Smooth muscle cell (in vitro differentiated cells): ENCODE results near the gene C3orf85. TPM values are rescaled to one million over a fixed set of nuclear protein-coding genes. Genes with fewer than 3 reads are reported as not detected.

Source experiments
- DNase-seq: peaks from one replicate; lab custom pipeline; 2025; ENCODE audit not compliant: unreplicated experiment; lab: John Stamatoyannopoulos, UW
- H2AFZ ChIP-seq: fragments of 200-600 bp; sonication (generic); 2 replicates; pipeline ENCODE4 v1.6.0; 2016; ENCODE audit warnings: antibody characterized with exemption, low read depth, mild to moderate bottlenecking
- H3F3A ChIP-seq: fragments of 200-600 bp; sonication (generic); 2 replicates; pipeline ENCODE4 v1.6.0; 2017; ENCODE audit warnings: antibody characterized with exemption, low read depth
- H3K27ac ChIP-seq: fragments of 200-600 bp; sonication (generic); 2 replicates; pipeline ENCODE4 v1.5.1; 2016; ENCODE audit warnings: low read depth, mild to moderate bottlenecking
- H3K27me3 ChIP-seq: fragments of 200-600 bp; sonication (generic); 2 replicates; pipeline ENCODE4 v1.6.1; 2016; ENCODE audit warnings: low read depth, mild to moderate bottlenecking
- H3K36me3 ChIP-seq: fragments of 200-600 bp; sonication (generic); 2 replicates; pipeline ENCODE4 v1.5.1; 2016; ENCODE audit warnings: low read depth
- H3K4me1 ChIP-seq: fragments of 200-600 bp; sonication (generic); 2 replicates; pipeline ENCODE4 v1.5.1; 2016; ENCODE audit warnings: low read depth
- H3K4me2 ChIP-seq: fragments of 200-600 bp; sonication (generic); 2 replicates; pipeline ENCODE4 v1.6.0; 2016; ENCODE audit warnings: mild to moderate bottlenecking
- H3K4me3 ChIP-seq: fragments of 200-600 bp; sonication (generic); 2 replicates; pipeline ENCODE4 v1.5.1; 2016; ENCODE audit warnings: mild to moderate bottlenecking
- H3K79me2 ChIP-seq: fragments of 200-600 bp; sonication (generic); 2 replicates; pipeline ENCODE4 v1.6.0; 2016; ENCODE audit warnings: low read depth, mild to moderate bottlenecking
- H3K9ac ChIP-seq: fragments of 200-600 bp; sonication (generic); 2 replicates; pipeline ENCODE4 v1.6.0; 2016; ENCODE audit warnings: low read depth
- H3K9me3 ChIP-seq: fragments of 200-600 bp; sonication (generic); replicated peaks from 2 replicates; pipeline ENCODE4 v1.5.1; 2016; ENCODE audit warnings: low read depth
- H4K20me1 ChIP-seq: fragments of 200-600 bp; sonication (generic); 2 replicates; pipeline ENCODE4 v1.6.0; 2016; ENCODE audit warnings: low read depth
- CTCF ChIP-seq: fragments of 200-600 bp; sonication (generic); IDR thresholded peaks from 2 replicates; pipeline ENCODE4 v1.5.1; 2017; ENCODE audit warnings: borderline replicate concordance, mild to moderate bottlenecking, antibody characterized with exemption; ENCODE audit not compliant: insufficient read depth, poor library complexity, severe bottlenecking
- whole genome bisulfite sequencing: methylation state at CpG from one replicate; pipeline ENCODE4 v1.1.7; 2016; ENCODE audit warnings: low lambda C conversion rate; 5-methylcytosine and 5-hydroxymethylcytosine counted together
- polyA plus RNA-seq: library from polyadenylated mRNA; unstranded; fragments of >200 nt; fragmentation: Nextera tagmentation; extraction: Ambion mirVana; gene quantifications from 2 replicates; pipeline ENCODE4 v1.2.1, GENCODE V29; 2016
- total RNA-seq: library from RNA; depleted of rRNA; stranded (reverse); fragments of >200 nt; gene quantifications from 2 replicates; pipeline ENCODE4 v1.2.3, GENCODE V29; 2014

The C3orf85 gene
- total and polyA plus RNA-seq, 2 experiments from 2014 or later: not detected

- Histone ChIP-seq H2AFZ (no peak overlapping the region), H3K9ac (no peak overlapping the region), H3K27ac (no peak overlapping the region), H3K4me2 (no peak overlapping the region), H3F3A (no peaks in the 10 kb centered on the region), H3K36me3 (no peaks in the 10 kb centered on the region), H3K4me3 (no peak overlapping the region), H3K9me3 (no peaks in the 10 kb centered on the region), H3K79me2 (no peaks in the 10 kb centered on the region), H4K20me1 (no peaks in the 10 kb centered on the region), H3K27me3 (no peaks in the 10 kb centered on the region), H3K4me1 (no peaks in the 10 kb centered on the region)
- WGBS: 88% methylated on average over 4 of the region's 4 CpGs
- no peak for TF ChIP-seq CTCF
- DNase-seq: no peak
Measured at GRCh38 chr3:109165905-109166304, 29.4 kb downstream of the C3orf85 start.

DNA sequence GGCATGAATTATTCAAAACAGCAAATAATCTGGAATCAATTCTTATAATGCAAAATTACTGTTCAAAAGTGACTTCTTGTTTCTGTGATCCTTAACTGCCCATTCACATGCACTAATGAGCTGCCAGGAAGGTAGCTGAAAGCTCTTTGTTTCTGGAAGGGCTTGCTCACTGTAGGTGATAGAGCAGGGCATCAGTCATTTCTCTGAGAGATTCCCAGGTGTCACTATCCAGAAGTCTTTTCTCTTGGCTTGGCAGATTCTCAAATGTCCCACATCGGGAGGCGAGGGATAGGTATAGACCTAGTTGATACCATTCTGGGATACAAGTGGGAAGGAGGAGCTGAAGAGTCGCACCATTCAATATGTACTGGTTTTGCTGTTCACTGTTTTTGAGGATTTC lies 35.0 kb downstream of the C3orf85 start:
- Histone ChIP-seq H3K27ac (no peak overlapping the region), H3K36me3 (no peaks in the 10 kb centered on the region), H3K9ac (no peak overlapping the region), H3K27me3 (no peaks in the 10 kb centered on the region), H3K79me2 (no peaks in the 10 kb centered on the region), H3F3A (no peaks in the 10 kb centered on the region), H3K9me3 (no peaks in the 10 kb centered on the region), H3K4me1 (no peaks in the 10 kb centered on the region), H2AFZ (no peak overlapping the region), H3K4me3 (no peak overlapping the region), H4K20me1 (no peaks in the 10 kb centered on the region), H3K4me2 (no peak overlapping the region)
- WGBS: 89% methylated on average over 3 of the region's 3 CpGs
- DNase-seq: no peak
- TF ChIP-seq CTCF: no peak

- H4K20me1 ChIP-seq: no peaks in the 10 kb centered on the region
- no peak overlapping the region for H2AFZ ChIP-seq
- H3K4me2 ChIP-seq: no peak overlapping the region
- H3K4me1 ChIP-seq: no peaks in the 10 kb centered on the region
- no peak overlapping the region for H3K27ac ChIP-seq
- WGBS: 67% methylated on average over 3 of the region's 3 CpGs
- H3K79me2 ChIP-seq: no peaks in the 10 kb centered on the region
- no peak overlapping the region for H3K4me3 ChIP-seq
- H3F3A ChIP-seq: no peaks in the 10 kb centered on the region
- no peaks in the 10 kb centered on the region for H3K27me3 ChIP-seq
- no peak for TF ChIP-seq CTCF
- H3K36me3 ChIP-seq: no peaks in the 10 kb centered on the region
- H3K9ac ChIP-seq: no peak overlapping the region
- H3K9me3 ChIP-seq: no peaks in the 10 kb centered on the region
- no peak for DNase-seq
Measured at GRCh38 chr3:109175411-109175810, 38.9 kb downstream of the C3orf85 start.

DNA sequence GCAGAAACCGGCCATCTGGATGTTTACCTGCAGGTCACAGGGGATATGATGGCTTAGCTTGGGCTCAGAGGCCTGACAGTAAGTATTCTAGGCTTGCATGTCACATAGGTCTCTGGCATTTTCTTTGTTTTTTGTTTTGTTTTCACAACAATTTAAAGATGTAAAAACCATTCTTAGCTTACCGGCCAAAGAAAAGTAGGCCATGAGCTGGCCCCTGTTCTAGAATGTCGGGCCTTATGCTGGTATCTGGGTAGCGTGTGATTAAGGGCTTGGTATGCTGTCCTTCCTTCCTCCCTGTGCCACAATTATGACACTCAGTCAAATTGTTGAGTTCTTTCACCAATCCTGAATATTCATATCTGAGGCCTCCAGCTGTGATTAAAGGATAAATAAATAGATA lies 40.2 kb downstream of the C3orf85 start:
- Histone ChIP-seq H3K4me2 (no peak overlapping the region), H2AFZ (no peak overlapping the region), H3K9ac (no peak overlapping the region), H3F3A (no peaks in the 10 kb centered on the region), H3K27me3 (no peaks in the 10 kb centered on the region), H3K79me2 (no peaks in the 10 kb centered on the region), H3K36me3 (no peaks in the 10 kb centered on the region), H3K27ac (no peak overlapping the region), H3K4me1 (no peaks in the 10 kb centered on the region), H4K20me1 (no peaks in the 10 kb centered on the region), H3K9me3 (no peaks in the 10 kb centered on the region), H3K4me3 (no peak overlapping the region)
- DNase-seq: no peak
- TF ChIP-seq CTCF: no peak
- 79% methylated on average over 4 of the region's 4 CpGs for WGBS
